Measurements from ENCODE around the gene POLR1E. TPM values are rescaled to one million over a fixed set of nuclear protein-coding genes. Genes with fewer than 3 reads are reported as not detected.

POLR1E gene
- total and polyA plus RNA-seq, 2 of the 8 experiments (the other 6 are each of a cell fraction or from before 2014, with no cell fraction given) = 16.0 to 40.0 TPM

- H3K79me2 ChIP-seq (ENCODE audit: control insufficient read depth in 1 of 2, insufficient read depth in 2 of 2, low read length in 2 of 2) = peaks cover 0 to 52% of the 10 kb centered on the region in 2 experiments
- no peak overlapping the region for H3K9ac ChIP-seq (replicated peaks in 1 of 4; ENCODE audit: extremely low read depth in 1 of 4, low read depth in 3 of 4, low read length in 3 of 4)
- H3K18ac ChIP-seq (ENCODE audit: extremely low read depth, low read length) = no peak overlapping the region
- no peak overlapping the region for H3K27ac ChIP-seq (ENCODE audit: low read depth, low read length)
- H4K20me1 ChIP-seq (replicated peaks in 1 of 2; ENCODE audit: control insufficient read depth in 1 of 2, insufficient read depth in 2 of 2, low read length in 2 of 2) = peaks cover 15 to 21% of the 10 kb centered on the region in 2 experiments
- no peaks in the 10 kb centered on the region for H3K23me2 ChIP-seq (ENCODE audit: low read depth, low read length)
- no peak overlapping the region for H3K4ac ChIP-seq (replicated peaks; ENCODE audit: insufficient read length, low read depth, low read length)
- H3K4me2 ChIP-seq (ENCODE audit: insufficient read depth in 1 of 2, low read depth in 2 of 2, low read length in 2 of 2) = no peak overlapping the region
- H3K9me3 ChIP-seq (ENCODE audit: insufficient read depth in 2 of 2, low read depth in 1 of 2, low read length in 1 of 2) = no peaks in the 10 kb centered on the region
- TF ChIP-seq EZH2 (IDR thresholded peaks at IDR 0.05; ENCODE audit: low read depth, low read length, severe bottlenecking) (no peak), JUN (IDR thresholded peaks at IDR 0.05; ENCODE audit: low read depth, low read length) (no peak), SP2 (IDR thresholded peaks at IDR 0.05; ENCODE audit: low read length) (no peak), CBX5 (IDR thresholded peaks at IDR 0.05; ENCODE audit: low read depth, low read length) (no peak), CBX8 (IDR thresholded peaks at IDR 0.05; ENCODE audit: borderline replicate concordance, low read depth, low read length) (no peak), TAF1 (IDR thresholded peaks at IDR 0.05; ENCODE audit: low read depth, low read length) (no peak), TCF12 (IDR thresholded peaks at IDR 0.05; ENCODE audit: low read depth, low read length) (no peak), RFX5 (IDR thresholded peaks at IDR 0.05; ENCODE audit: borderline replicate concordance, low read depth, low read length) (no peak), KDM5A (IDR thresholded peaks at IDR 0.05; ENCODE audit: low read length) (no peak), TEAD4 (IDR thresholded peaks at IDR 0.05; ENCODE audit: low read depth, low read length) (no peak), GTF2F1 (IDR thresholded peaks at IDR 0.05; ENCODE audit: borderline replicate concordance, low read depth, low read length) (no peak), SRF (IDR thresholded peaks at IDR 0.05; ENCODE audit: low read depth, low read length) (no peak)
- no peak overlapping the region for H4K91ac ChIP-seq (replicated peaks; ENCODE audit: insufficient read length, low read length)
- H4K8ac ChIP-seq (ENCODE audit: extremely low read depth, insufficient read depth, low read length) = no peak overlapping the region
- DNase-seq (ENCODE audit: low read depth in 1 of 2, low spot score in 2 of 2) (no peak), FAIRE-seq (no peak)
- H3K4me3 ChIP-seq (ENCODE audit: extremely low read depth in 1 of 4, insufficient read depth in 2 of 4, low read depth in 3 of 4, low read length in 4 of 4) = no peak overlapping the region
- no peak overlapping the region for H3K23ac ChIP-seq (ENCODE audit: insufficient read length)
- H2BK12ac ChIP-seq (ENCODE audit: low read depth, low read length) = no peak overlapping the region
- ChIA-PET CTCF (ENCODE audit: partially characterized antibody) (interaction anchor here (0.5 to 2.3 kb wide), 6 partner anchors 11 to 127 kb away, joined by 3 to 7 read pairs (median 4); no protein-coding TSS in a partner anchor), POLR2A (ENCODE audit: partially characterized antibody) (interaction anchor here (0.9 to 1.8 kb wide), 4 partner anchors 11 to 24 kb away, joined by 3 to 6 read pairs (median 4); partner anchors contain the start of genes GRHPR and ZBTB5)
- H3K14ac ChIP-seq (ENCODE audit: insufficient read length) = no peak overlapping the region
- WGBS, 2 experiments (ENCODE audit: extremely low coverage in 1 of 2, insufficient coverage in 1 of 2, insufficient read length in 1 of 2, insufficient replicate concordance in 2 of 2, low coverage in 1 of 2, low lambda C conversion rate in 2 of 2, missing lambda C conversion rate in 1 of 2) = 90% methylated on average over 2 of the region's 2 CpGs; no CpG with 5 or more reads in 1 of the 2 experiments
- no peak overlapping the region for H2BK15ac ChIP-seq (ENCODE audit: low read length)
- no peak overlapping the region for H2AK5ac ChIP-seq (ENCODE audit: low read depth, low read length)
- no peak overlapping the region for H2AFZ ChIP-seq (ENCODE audit: low read length)
- H3K79me1 ChIP-seq (ENCODE audit: low read depth, low read length) = no peaks in the 10 kb centered on the region; the same call in none of the 2 replicates
- no peaks in the 10 kb centered on the region for H3K4me1 ChIP-seq (replicated peaks in 1 of 4; ENCODE audit: control insufficient read depth in 3 of 4, insufficient read depth in 4 of 4, low read length in 3 of 4)
- no peak overlapping the region for H4K5ac ChIP-seq (ENCODE audit: insufficient read length, low read depth, low read length)
- no peak overlapping the region for H3K56ac ChIP-seq (replicated peaks; ENCODE audit: insufficient read length, low read depth, low read length)
- peaks cover 26 to 52% (median 37%) of the 10 kb centered on the region in 4 experiments for H3K36me3 ChIP-seq (ENCODE audit: control insufficient read depth in 2 of 4, insufficient read depth in 4 of 4, low read length in 3 of 4)
- H3K27me3 ChIP-seq (replicated peaks in 1 of 4; ENCODE audit: control insufficient read depth in 3 of 4, extremely low read depth in 1 of 4, insufficient read depth in 3 of 4, low read length in 3 of 4) = no peaks in the 10 kb centered on the region
- H2BK120ac ChIP-seq (replicated peaks; ENCODE audit: low read depth, low read length) = no peak overlapping the region
- H2BK5ac ChIP-seq (ENCODE audit: low read depth, low read length) = no peak overlapping the region
- no peak overlapping the region for H2BK20ac ChIP-seq (ENCODE audit: low read length)
These were observed 43.2 kb upstream of the POLR1E start for GRCh38 chr9:37442556-37442955.

Measured in H1 (cell line).